SU-DHL-6 (cell line): ENCODE measurements around the gene LEF1.

Experiments
- EZH2phosphoT487 ChIP-seq: fragments of 200-600 bp; sonication (generic), shearing (Covaris generic); conservative IDR thresholded peaks from 2 replicates; pipeline ENCODE4 v1.6.1; 2018; ENCODE audit warnings: mild to moderate bottlenecking, antibody characterized with exemption, low read length, moderate library complexity, mixed read lengths
- TF ChIP-seq, protein P1 (sequence below): fragments of 200-600 bp; sonication (generic); IDR thresholded peaks from one replicate; pipeline ENCODE4 v1.5.1; 2017; ENCODE audit warnings: antibody characterized with exemption, mild to moderate bottlenecking, low read length, moderate library complexity; ENCODE audit not compliant: insufficient read depth, poor library complexity, severe bottlenecking

DNA sequence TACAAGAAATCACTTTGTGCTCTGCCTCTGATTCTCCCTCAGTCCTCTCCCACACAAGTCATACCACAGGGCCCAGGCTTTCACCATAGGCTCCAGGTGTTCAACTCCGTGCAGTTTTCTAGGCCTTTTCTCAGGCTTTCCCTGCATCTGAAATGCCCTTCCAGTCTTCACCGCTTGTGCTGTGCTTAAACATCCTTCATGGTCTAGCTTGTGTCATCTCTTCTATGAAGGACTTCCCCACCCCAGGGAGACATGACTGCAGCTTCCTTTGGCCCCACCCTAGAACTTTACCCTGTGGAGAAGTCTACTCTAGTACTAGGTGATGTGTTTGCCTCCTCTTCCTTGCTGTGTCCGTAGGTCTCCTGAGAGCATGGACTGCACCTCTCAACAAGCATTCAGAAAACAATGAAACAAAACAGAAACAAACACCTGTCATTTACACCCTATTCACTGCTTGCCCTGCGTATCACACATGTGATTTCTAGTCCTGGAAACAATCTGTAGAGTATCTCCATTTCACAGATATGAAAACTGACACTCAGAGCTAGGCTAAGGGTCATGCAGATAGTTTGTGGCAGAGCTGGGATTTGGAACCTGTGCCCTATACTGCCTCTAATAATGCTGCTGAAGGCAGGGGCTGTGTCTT, 22.7 kb upstream of the LEF1 start:
- TF ChIP-seq, protein P1, sequence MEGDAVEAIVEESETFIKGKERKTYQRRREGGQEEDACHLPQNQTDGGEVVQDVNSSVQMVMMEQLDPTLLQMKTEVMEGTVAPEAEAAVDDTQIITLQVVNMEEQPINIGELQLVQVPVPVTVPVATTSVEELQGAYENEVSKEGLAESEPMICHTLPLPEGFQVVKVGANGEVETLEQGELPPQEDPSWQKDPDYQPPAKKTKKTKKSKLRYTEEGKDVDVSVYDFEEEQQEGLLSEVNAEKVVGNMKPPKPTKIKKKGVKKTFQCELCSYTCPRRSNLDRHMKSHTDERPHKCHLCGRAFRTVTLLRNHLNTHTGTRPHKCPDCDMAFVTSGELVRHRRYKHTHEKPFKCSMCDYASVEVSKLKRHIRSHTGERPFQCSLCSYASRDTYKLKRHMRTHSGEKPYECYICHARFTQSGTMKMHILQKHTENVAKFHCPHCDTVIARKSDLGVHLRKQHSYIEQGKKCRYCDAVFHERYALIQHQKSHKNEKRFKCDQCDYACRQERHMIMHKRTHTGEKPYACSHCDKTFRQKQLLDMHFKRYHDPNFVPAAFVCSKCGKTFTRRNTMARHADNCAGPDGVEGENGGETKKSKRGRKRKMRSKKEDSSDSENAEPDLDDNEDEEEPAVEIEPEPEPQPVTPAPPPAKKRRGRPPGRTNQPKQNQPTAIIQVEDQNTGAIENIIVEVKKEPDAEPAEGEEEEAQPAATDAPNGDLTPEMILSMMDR = no peak
- TF ChIP-seq EZH2phosphoT487 = no peak
